Stimulated activated CD4-positive, alpha-beta T cell treated with anti-CD3 and anti-CD28 coated beads, TNF-alpha, amount 100 ng/mL, for 24 hours (primary cell): Measurements from ENCODE around the gene NR2C2.
"Not testable (repeated sequence)": the region's sequence is repeated elsewhere in the genome, so short reads cannot be mapped to it uniquely, and the experiment has no call there.

Source experiments
- DNase-seq, 3 experiments: peaks; one replicate each; pipeline ENCODE4 v3.0.0-alpha.2; 2020; ENCODE audit warnings: low read depth in 3 of 3

NR2C2 gene

GRCh38 chr3:14957925-14958324, 10.5 kb downstream of the NR2C2 start:
- no peak for DNase-seq

GRCh38 chr3:14959359-14959943, 12.1 kb downstream of the NR2C2 start:
- no peak for DNase-seq

- no peak for DNase-seq
Measured at GRCh38 chr3:14962762-14963161, 15.4 kb downstream of the NR2C2 start.

- no peak for DNase-seq
Measured at GRCh38 chr3:14967285-14967684, 19.9 kb downstream of the NR2C2 start.

- no peak for DNase-seq
Measured at GRCh38 chr3:14969671-14970070, 22.3 kb downstream of the NR2C2 start.

- DNase-seq = no peak
Measured at GRCh38 chr3:14976317-14976716, 28.9 kb downstream of the NR2C2 start.

- DNase-seq = no peak
Measured at GRCh38 chr3:14980689-14981088, 33.3 kb downstream of the NR2C2 start.

GRCh38 chr3:14984581-14985113, 37.3 kb downstream of the NR2C2 start:
- no peak for DNase-seq

- DNase-seq = peak in 1 of 3 experiments; percentile 9
Measured at GRCh38 chr3:14988988-14989394, 41.6 kb downstream of the NR2C2 start.

- no peak for DNase-seq
Measured at GRCh38 chr3:14989943-14990779, 42.8 kb downstream of the NR2C2 start.

GRCh38 chr3:14990780-14991148, 43.4 kb downstream of the NR2C2 start:
- DNase-seq = no peak

- DNase-seq = no peak
Measured at GRCh38 chr3:14991151-14991742, 43.9 kb downstream of the NR2C2 start.

- no peak for DNase-seq
Measured at GRCh38 chr3:14991818-14992612, 44.6 kb downstream of the NR2C2 start.

- DNase-seq = no peak
Measured at GRCh38 chr3:14997941-14998340, 50.6 kb downstream of the NR2C2 start.

GRCh38 chr3:14999182-14999581, 51.8 kb downstream of the NR2C2 start:
- DNase-seq = not testable (repeated sequence)

GRCh38 chr3:15007681-15008141, 60.3 kb downstream of the NR2C2 start:
- DNase-seq = no peak

- no peak for DNase-seq
Measured at GRCh38 chr3:15009167-15009566, 61.8 kb downstream of the NR2C2 start.

GRCh38 chr3:15010664-15011063, 63.3 kb downstream of the NR2C2 start:
- DNase-seq = no peak

GRCh38 chr3:15011174-15011573, 63.8 kb downstream of the NR2C2 start:
- no peak for DNase-seq

- no peak for DNase-seq
Measured at GRCh38 chr3:15014606-15015328, 67.4 kb downstream of the NR2C2 start.

GRCh38 chr3:15015456-15015855, 68.1 kb downstream of the NR2C2 start:
- no peak for DNase-seq
